Measurements from ENCODE around the gene AMY1C.
"Not testable (repeated sequence)": the region's sequence is repeated elsewhere in the genome, so short reads cannot be mapped to it uniquely, and the experiment has no call there.

AMY1C gene

GRCh38 chr1:103748273-103748672 is 1.4 kb upstream of the AMY1C start:
- not testable (repeated sequence) for H3K36me3 ChIP-seq (ENCODE audit: control insufficient read depth in 2 of 2, insufficient read depth in 2 of 2, low read length in 2 of 2); H3K27me3 ChIP-seq (ENCODE audit: control insufficient read depth in 2 of 2, insufficient read depth in 2 of 2, low read length in 2 of 2); H3K9ac ChIP-seq (ENCODE audit: low read depth in 1 of 2, low read length in 2 of 2); H3K9me3 ChIP-seq (ENCODE audit: control insufficient read depth in 2 of 2, low read length in 2 of 2); H3K4me1 ChIP-seq (ENCODE audit: control insufficient read depth in 2 of 2, insufficient read depth in 2 of 2, low read length in 2 of 2); H3K4me3 ChIP-seq (ENCODE audit: low read length in 2 of 2); H3K27ac ChIP-seq (ENCODE audit: low read depth in 2 of 2, low read length in 2 of 2)

GRCh38 chr1:103761896-103762295 is 12.2 kb downstream of the AMY1C start:
- H3K4me3 ChIP-seq (ENCODE audit: low read length in 2 of 2): no peak overlapping the region
- no peaks in the 10 kb centered on the region for H3K4me1 ChIP-seq (ENCODE audit: control insufficient read depth in 2 of 2, insufficient read depth in 2 of 2, low read length in 2 of 2)
- H3K27me3 ChIP-seq (ENCODE audit: control insufficient read depth in 2 of 2, insufficient read depth in 2 of 2, low read length in 2 of 2): no peaks in the 10 kb centered on the region
- no peak overlapping the region for H3K27ac ChIP-seq (ENCODE audit: low read depth in 2 of 2, low read length in 2 of 2)
- no peak overlapping the region for H3K9ac ChIP-seq (ENCODE audit: low read depth in 1 of 2, low read length in 2 of 2)
- H3K9me3 ChIP-seq (ENCODE audit: control insufficient read depth in 2 of 2, low read length in 2 of 2): peaks cover 0 to 2% of the 10 kb centered on the region in 2 donors
- no peaks in the 10 kb centered on the region for H3K36me3 ChIP-seq (ENCODE audit: control insufficient read depth in 2 of 2, insufficient read depth in 2 of 2, low read length in 2 of 2)

GRCh38 chr1:103779932-103780331 is 30.2 kb downstream of the AMY1C start:
- Histone ChIP-seq H3K4me3 (ENCODE audit: low read length in 2 of 2) (no peak overlapping the region), H3K27me3 (ENCODE audit: control insufficient read depth in 2 of 2, insufficient read depth in 2 of 2, low read length in 2 of 2) (no peaks in the 10 kb centered on the region), H3K9me3 (ENCODE audit: control insufficient read depth in 2 of 2, low read length in 2 of 2) (no peaks in the 10 kb centered on the region), H3K9ac (ENCODE audit: low read depth in 1 of 2, low read length in 2 of 2) (no peak overlapping the region), H3K27ac (ENCODE audit: low read depth in 2 of 2, low read length in 2 of 2) (no peak overlapping the region), H3K36me3 (ENCODE audit: control insufficient read depth in 2 of 2, insufficient read depth in 2 of 2, low read length in 2 of 2) (no peaks in the 10 kb centered on the region), H3K4me1 (ENCODE audit: control insufficient read depth in 2 of 2, insufficient read depth in 2 of 2, low read length in 2 of 2) (no peaks in the 10 kb centered on the region)

GRCh38 chr1:103783944-103784377 is 34.3 kb downstream of the AMY1C start:
- Histone ChIP-seq H3K27me3 (ENCODE audit: control insufficient read depth in 2 of 2, insufficient read depth in 2 of 2, low read length in 2 of 2) (no peaks in the 10 kb centered on the region), H3K9ac (ENCODE audit: low read depth in 1 of 2, low read length in 2 of 2) (no peak overlapping the region), H3K9me3 (ENCODE audit: control insufficient read depth in 2 of 2, low read length in 2 of 2) (no peaks in the 10 kb centered on the region), H3K4me3 (ENCODE audit: low read length in 2 of 2) (no peak overlapping the region), H3K27ac (ENCODE audit: low read depth in 2 of 2, low read length in 2 of 2) (no peak overlapping the region), H3K36me3 (ENCODE audit: control insufficient read depth in 2 of 2, insufficient read depth in 2 of 2, low read length in 2 of 2) (no peaks in the 10 kb centered on the region), H3K4me1 (ENCODE audit: control insufficient read depth in 2 of 2, insufficient read depth in 2 of 2, low read length in 2 of 2) (no peaks in the 10 kb centered on the region)

GRCh38 chr1:103788377-103788776 is 38.7 kb downstream of the AMY1C start:
- H3K9me3 ChIP-seq (ENCODE audit: control insufficient read depth in 2 of 2, low read length in 2 of 2): no peaks in the 10 kb centered on the region
- H3K4me3 ChIP-seq (ENCODE audit: low read length in 2 of 2): no peak overlapping the region
- no peaks in the 10 kb centered on the region for H3K4me1 ChIP-seq (ENCODE audit: control insufficient read depth in 2 of 2, insufficient read depth in 2 of 2, low read length in 2 of 2)
- no peak overlapping the region for H3K9ac ChIP-seq (ENCODE audit: low read depth in 1 of 2, low read length in 2 of 2)
- H3K27me3 ChIP-seq (ENCODE audit: control insufficient read depth in 2 of 2, insufficient read depth in 2 of 2, low read length in 2 of 2): no peaks in the 10 kb centered on the region
- H3K36me3 ChIP-seq (ENCODE audit: control insufficient read depth in 2 of 2, insufficient read depth in 2 of 2, low read length in 2 of 2): no peaks in the 10 kb centered on the region
- H3K27ac ChIP-seq (ENCODE audit: low read depth in 2 of 2, low read length in 2 of 2): no peak overlapping the region

- H3K27ac ChIP-seq (ENCODE audit: low read depth in 2 of 2, low read length in 2 of 2): no peak overlapping the region
- no peaks in the 10 kb centered on the region for H3K36me3 ChIP-seq (ENCODE audit: control insufficient read depth in 2 of 2, insufficient read depth in 2 of 2, low read length in 2 of 2)
- no peaks in the 10 kb centered on the region for H3K9me3 ChIP-seq (ENCODE audit: control insufficient read depth in 2 of 2, low read length in 2 of 2)
- H3K9ac ChIP-seq (ENCODE audit: low read depth in 1 of 2, low read length in 2 of 2): no peak overlapping the region
- no peak overlapping the region for H3K4me3 ChIP-seq (ENCODE audit: low read length in 2 of 2)
- H3K27me3 ChIP-seq (ENCODE audit: control insufficient read depth in 2 of 2, insufficient read depth in 2 of 2, low read length in 2 of 2): no peaks in the 10 kb centered on the region
- H3K4me1 ChIP-seq (ENCODE audit: control insufficient read depth in 2 of 2, insufficient read depth in 2 of 2, low read length in 2 of 2): no peaks in the 10 kb centered on the region
Measured at GRCh38 chr1:103790172-103790571, 40.5 kb downstream of the AMY1C start.

All from mucosa of rectum (tissue), 2 donors.